Measurements from ENCODE around the gene INCA1. TPM values are rescaled to one million over a fixed set of nuclear protein-coding genes. Genes with fewer than 3 reads are reported as not detected.
"Not testable (repeated sequence)": the region's sequence is repeated elsewhere in the genome, so short reads cannot be mapped to it uniquely, and the experiment has no call there.

Gene INCA1
- polyA plus RNA-seq, 1 donor from 2014 or later, result 0.38 TPM

GRCh38 chr17:5032865-5033264 lies 35.5 kb upstream of the INCA1 start:
- no peaks in the 10 kb centered on the region for H3K79me2 ChIP-seq (replicated peaks; ENCODE audit: insufficient read depth, low read length)
- H3K9me2 ChIP-seq (ENCODE audit: insufficient read depth, low read length), result no peaks in the 10 kb centered on the region
- no peaks in the 10 kb centered on the region for H4K20me1 ChIP-seq (ENCODE audit: insufficient read depth)
- TF ChIP-seq SMC3 (conservative IDR thresholded peaks at IDR 0.05; ENCODE audit: poor library complexity) (no peak), EZH2 (IDR thresholded peaks at IDR 0.05; ENCODE audit: borderline replicate concordance, insufficient read depth, low read length, poor library complexity, severe bottlenecking) (no peak), MXI1 (conservative IDR thresholded peaks at IDR 0.05; ENCODE audit: poor library complexity, severe bottlenecking) (no peak), REST (IDR thresholded peaks at IDR 0.05; ENCODE audit: borderline replicate concordance) (no peak), EP300 (conservative IDR thresholded peaks at IDR 0.05; ENCODE audit: poor library complexity, severe bottlenecking) (no peak), TAF1 (IDR thresholded peaks at IDR 0.05; ENCODE audit: low read depth) (no peak), RAD21 (conservative IDR thresholded peaks at IDR 0.05) (no peak), POLR2AphosphoS5 (IDR thresholded peaks at IDR 0.05) (no peak)
- TF ChIP-seq, protein P1, sequence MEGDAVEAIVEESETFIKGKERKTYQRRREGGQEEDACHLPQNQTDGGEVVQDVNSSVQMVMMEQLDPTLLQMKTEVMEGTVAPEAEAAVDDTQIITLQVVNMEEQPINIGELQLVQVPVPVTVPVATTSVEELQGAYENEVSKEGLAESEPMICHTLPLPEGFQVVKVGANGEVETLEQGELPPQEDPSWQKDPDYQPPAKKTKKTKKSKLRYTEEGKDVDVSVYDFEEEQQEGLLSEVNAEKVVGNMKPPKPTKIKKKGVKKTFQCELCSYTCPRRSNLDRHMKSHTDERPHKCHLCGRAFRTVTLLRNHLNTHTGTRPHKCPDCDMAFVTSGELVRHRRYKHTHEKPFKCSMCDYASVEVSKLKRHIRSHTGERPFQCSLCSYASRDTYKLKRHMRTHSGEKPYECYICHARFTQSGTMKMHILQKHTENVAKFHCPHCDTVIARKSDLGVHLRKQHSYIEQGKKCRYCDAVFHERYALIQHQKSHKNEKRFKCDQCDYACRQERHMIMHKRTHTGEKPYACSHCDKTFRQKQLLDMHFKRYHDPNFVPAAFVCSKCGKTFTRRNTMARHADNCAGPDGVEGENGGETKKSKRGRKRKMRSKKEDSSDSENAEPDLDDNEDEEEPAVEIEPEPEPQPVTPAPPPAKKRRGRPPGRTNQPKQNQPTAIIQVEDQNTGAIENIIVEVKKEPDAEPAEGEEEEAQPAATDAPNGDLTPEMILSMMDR (IDR thresholded peaks at IDR 0.05; ENCODE audit: poor library complexity, severe bottlenecking), result no peak
- no peaks in the 10 kb centered on the region for H3K9me3 ChIP-seq (ENCODE audit: low read length)
- no peaks in the 10 kb centered on the region for H3F3A ChIP-seq (ENCODE audit: insufficient read depth, low read length, poor library complexity, severe bottlenecking)
- H3K36me3 ChIP-seq (ENCODE audit: insufficient read depth, low read length), result no peaks in the 10 kb centered on the region
- H3K9ac ChIP-seq (ENCODE audit: low read length), result no peak overlapping the region
- no peak overlapping the region for H2AFZ ChIP-seq (ENCODE audit: low read depth, low read length)
- H3K27me3 ChIP-seq (ENCODE audit: insufficient read depth, low read depth, low read length), result no peaks in the 10 kb centered on the region
- no peak overlapping the region for H3K4me3 ChIP-seq (ENCODE audit: low read length)
- no peak overlapping the region for H3K4me2 ChIP-seq (ENCODE audit: low read length)
- no peak overlapping the region for H3K27ac ChIP-seq (ENCODE audit: low read length)

DNA sequence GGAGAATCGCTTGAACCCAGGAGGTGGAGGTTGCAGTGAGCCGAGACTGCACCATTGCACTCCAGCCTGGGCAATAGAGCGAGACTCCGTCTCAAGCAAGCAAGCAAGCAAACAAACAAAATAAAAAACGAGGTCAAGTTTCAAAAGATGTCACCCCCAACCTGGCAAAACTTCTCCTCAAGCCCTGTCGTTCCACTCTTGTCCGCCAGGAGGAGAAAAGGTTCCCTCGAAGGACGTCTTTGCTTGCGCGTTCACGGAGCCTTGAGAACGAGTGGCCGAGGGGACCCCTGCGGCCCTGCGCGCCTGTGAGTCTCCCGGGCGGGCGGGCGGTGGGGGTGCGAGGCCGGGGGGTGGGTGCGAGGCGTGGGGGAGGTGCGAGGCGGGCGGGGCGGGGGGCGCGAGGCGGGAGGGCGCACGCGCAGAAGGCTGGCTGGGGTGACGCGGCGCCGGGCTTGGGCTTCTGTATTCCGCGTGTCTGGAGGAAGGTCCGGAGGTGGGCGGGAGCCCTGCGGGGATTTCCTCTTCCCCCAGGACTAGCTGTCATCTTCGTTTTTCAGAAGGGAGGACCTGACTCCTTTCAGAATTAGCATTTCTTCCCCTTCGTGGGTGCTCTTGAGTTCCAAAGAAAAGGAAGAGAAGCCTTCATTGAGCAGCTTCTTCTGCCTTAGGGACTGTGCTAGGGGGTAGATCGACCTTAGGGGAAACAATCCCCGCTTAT lies 34.2 kb upstream of the INCA1 start:
- Histone ChIP-seq H3K27ac (ENCODE audit: low read length) (peak overlapping the region; percentile 20), H3K9ac (ENCODE audit: low read length) (peak overlapping the region; percentile 57)

DNA sequence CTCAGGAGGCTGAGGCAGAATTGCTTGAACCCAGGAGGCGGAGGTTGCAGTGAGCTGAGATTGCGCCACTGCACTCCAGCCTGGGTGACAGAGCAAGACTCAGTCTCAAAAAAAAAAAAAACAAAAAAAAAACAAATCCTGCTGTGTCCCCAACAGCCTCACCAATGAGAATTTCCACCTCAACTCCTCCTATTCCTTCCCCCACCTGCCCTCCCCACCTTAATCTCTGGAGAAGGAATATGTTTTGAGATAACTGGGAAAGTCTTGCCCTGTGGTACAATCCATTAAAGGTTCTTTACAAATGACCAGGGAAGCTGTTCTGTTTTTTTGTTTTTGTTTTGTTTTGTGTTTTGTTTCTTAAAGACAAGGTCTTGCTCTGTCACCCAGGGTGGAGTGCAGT lies 32.8 kb upstream of the INCA1 start:
- not testable (repeated sequence) for H2AFZ ChIP-seq (ENCODE audit: low read depth, low read length); H3K4me3 ChIP-seq (ENCODE audit: low read length); H3K36me3 ChIP-seq (ENCODE audit: insufficient read depth, low read length); H3K9me2 ChIP-seq (ENCODE audit: insufficient read depth, low read length); H4K20me1 ChIP-seq (ENCODE audit: insufficient read depth); H3K79me2 ChIP-seq (replicated peaks; ENCODE audit: insufficient read depth, low read length); H3K27ac ChIP-seq (ENCODE audit: low read length); H3K9me3 ChIP-seq (ENCODE audit: low read length); H3K4me2 ChIP-seq (ENCODE audit: low read length); H3F3A ChIP-seq (ENCODE audit: insufficient read depth, low read length, poor library complexity, severe bottlenecking); H3K27me3 ChIP-seq (ENCODE audit: insufficient read depth, low read depth, low read length); H3K9ac ChIP-seq (ENCODE audit: low read length)

More for the DNA sequence above, 34.2 kb upstream of the INCA1 start:
- Histone ChIP-seq H2AFZ (ENCODE audit: low read depth, low read length) (peak overlapping the region; percentile 60), H3K36me3 (ENCODE audit: insufficient read depth, low read length) (no peaks in the 10 kb centered on the region), H3K79me2 (replicated peaks; ENCODE audit: insufficient read depth, low read length) (no peaks in the 10 kb centered on the region), H3F3A (ENCODE audit: insufficient read depth, low read length, poor library complexity, severe bottlenecking) (no peaks in the 10 kb centered on the region), H3K27me3 (ENCODE audit: insufficient read depth, low read depth, low read length) (no peaks in the 10 kb centered on the region), H3K9me2 (ENCODE audit: insufficient read depth, low read length) (no peaks in the 10 kb centered on the region), H3K4me2 (ENCODE audit: low read length) (peak overlapping the region; percentile 65), H3K4me3 (ENCODE audit: low read length) (peak overlapping the region; percentile 64), H4K20me1 (ENCODE audit: insufficient read depth) (no peaks in the 10 kb centered on the region), H3K9me3 (ENCODE audit: low read length) (no peaks in the 10 kb centered on the region)
- TF ChIP-seq EZH2 (IDR thresholded peaks at IDR 0.05; ENCODE audit: borderline replicate concordance, insufficient read depth, low read length, poor library complexity, severe bottlenecking), result no peak
- TF ChIP-seq POLR2AphosphoS5 (IDR thresholded peaks at IDR 0.05), result no peak
- TF ChIP-seq EP300 (conservative IDR thresholded peaks at IDR 0.05; ENCODE audit: poor library complexity, severe bottlenecking), result no peak
- peak; percentile 67 for TF ChIP-seq SMC3 (conservative IDR thresholded peaks at IDR 0.05; ENCODE audit: poor library complexity)
- TF ChIP-seq RAD21 (conservative IDR thresholded peaks at IDR 0.05), result peak; percentile 49
- TF ChIP-seq, protein P1 (IDR thresholded peaks at IDR 0.05; ENCODE audit: poor library complexity, severe bottlenecking), result peak; percentile 69

Data from neural cell (in vitro differentiated cells).